Astrocyte (in vitro differentiated cells and primary cell): ENCODE measurements around the gene NUP153. TPM values are rescaled to one million over a fixed set of nuclear protein-coding genes. Genes with fewer than 3 reads are reported as not detected.

Experiments
- DNase-seq: peaks from one replicate; pipeline ENCODE4 v3.0.0-alpha.2; 2010; ENCODE audit warnings: low read depth
- FAIRE-seq: peaks from 2 replicates; lab custom pipeline; 2011; peaks lifted over from hg19 to GRCh38; lab: Jason Lieb, UNC
- H2AFZ ChIP-seq: 2 replicates; pipeline ENCODE4 v1.6.0; 2012; ENCODE audit warnings: low read depth, low read length, inconsistent platforms
- H3K27ac ChIP-seq: 2 replicates; pipeline ENCODE4 v1.5.1; 2011; ENCODE audit warnings: low read depth, low read length, inconsistent platforms
- H3K27me3 ChIP-seq: 2 replicates; pipeline ENCODE4 v1.6.0; 2011; ENCODE audit warnings: low read length, inconsistent platforms; ENCODE audit not compliant: insufficient read depth
- H3K36me3 ChIP-seq: 2 replicates; pipeline ENCODE4 v1.5.1; 2011; ENCODE audit warnings: low read length, inconsistent platforms; ENCODE audit not compliant: insufficient read depth
- H3K4me1 ChIP-seq: 2 replicates; pipeline ENCODE4 v1.5.1; 2011; ENCODE audit warnings: low read length, inconsistent platforms; ENCODE audit not compliant: insufficient read depth
- H3K4me2 ChIP-seq: 2 replicates; pipeline ENCODE4 v1.6.0; 2012; ENCODE audit warnings: low read length, inconsistent platforms
- H3K4me3 ChIP-seq: 2 replicates; pipeline ENCODE4 v1.5.1; 2011; ENCODE audit warnings: low read depth, mild to moderate bottlenecking, low read length, inconsistent platforms; ENCODE audit not compliant: insufficient read depth
- H3K79me2 ChIP-seq: 2 replicates; pipeline ENCODE4 v1.6.0; 2012; ENCODE audit warnings: mild to moderate bottlenecking, low read length, inconsistent platforms; ENCODE audit not compliant: insufficient read depth
- H3K9ac ChIP-seq: 2 replicates; pipeline ENCODE4 v1.6.0; 2012; ENCODE audit warnings: mild to moderate bottlenecking, low read length, inconsistent platforms
- H3K9me3 ChIP-seq: 2 replicates; pipeline ENCODE4 v1.5.1; 2012; ENCODE audit warnings: low read depth, mild to moderate bottlenecking, low read length, inconsistent platforms; ENCODE audit not compliant: insufficient read depth
- H4K20me1 ChIP-seq: 2 replicates; pipeline ENCODE4 v1.6.0; 2012; ENCODE audit warnings: low read length, inconsistent platforms; ENCODE audit not compliant: insufficient read depth
- H3K27ac Mint-ChIP-seq: one replicate; pipeline ENCODE4 v1.8.0; 2021; ENCODE audit warnings: mild to moderate bottlenecking, mixed read lengths; ENCODE audit not compliant: unreplicated experiment
- H3K27me3 Mint-ChIP-seq: one replicate; pipeline ENCODE4 v1.8.0; 2021; ENCODE audit warnings: low read depth, mixed read lengths; ENCODE audit not compliant: unreplicated experiment
- H3K36me3 Mint-ChIP-seq: one replicate; pipeline ENCODE4 v1.8.0; 2021; ENCODE audit warnings: low read depth, mixed read lengths; ENCODE audit not compliant: unreplicated experiment
- H3K4me1 Mint-ChIP-seq: one replicate; pipeline ENCODE4 v1.8.0; 2021; ENCODE audit warnings: low read depth, mixed read lengths; ENCODE audit not compliant: unreplicated experiment
- H3K4me3 Mint-ChIP-seq: one replicate; pipeline ENCODE4 v1.8.0; 2021; ENCODE audit warnings: mild to moderate bottlenecking, moderate library complexity, mixed read lengths; ENCODE audit not compliant: unreplicated experiment
- H3K9me3 Mint-ChIP-seq: one replicate; pipeline ENCODE4 v1.8.0; 2021; ENCODE audit warnings: mild to moderate bottlenecking, mixed read lengths; ENCODE audit not compliant: unreplicated experiment
- CTCF ChIP-seq: IDR thresholded peaks from 2 replicates; pipeline ENCODE4 v1.5.1; 2011; ENCODE audit warnings: low read depth, mild to moderate bottlenecking, inconsistent platforms, low read length, moderate library complexity; ENCODE audit not compliant: insufficient read depth
- EZH2 ChIP-seq: IDR thresholded peaks from 2 replicates; pipeline ENCODE4 v1.6.1; 2012; ENCODE audit warnings: mild to moderate bottlenecking, low read length, inconsistent platforms; ENCODE audit not compliant: insufficient read depth
- total RNA-seq: library from RNA; stranded (reverse); gene quantifications from 2 replicates; pipeline ENCODE4 v1.2.1, GENCODE V29; 2021

NUP153 gene
- total RNA-seq, 1 donor from 2014 or later = 51.6 TPM

- Histone ChIP-seq H3K79me2 (peaks cover 43% of the 10 kb centered on the region), H3K27me3 (no peaks in the 10 kb centered on the region), H3K9ac (peak overlapping the region; percentile 97), H3K9me3 (no peaks in the 10 kb centered on the region), H3K36me3 (no peaks in the 10 kb centered on the region), H3K4me3 (peak overlapping the region; percentile 85), H3K4me2 (peak overlapping the region; percentile 96), H3K27ac (peak overlapping the region; percentile 96), H4K20me1 (peaks cover 10% of the 10 kb centered on the region), H3K4me1 (peaks cover 15% of the 10 kb centered on the region), H2AFZ (peak overlapping the region; percentile 83)
- DNase-seq (no peak), FAIRE-seq (no peak)
- H3K36me3 Mint-ChIP-seq = no peaks in the 10 kb centered on the region
- H3K4me3 Mint-ChIP-seq = peak overlapping the region; percentile 96
- H3K27me3 Mint-ChIP-seq = no peaks in the 10 kb centered on the region
- no peaks in the 10 kb centered on the region for H3K9me3 Mint-ChIP-seq
- peak overlapping the region; percentile 94 for H3K27ac Mint-ChIP-seq
- H3K4me1 Mint-ChIP-seq = peaks cover 9% of the 10 kb centered on the region
- TF ChIP-seq CTCF (no peak), EZH2 (no peak)
Measured at GRCh38 chr6:17707371-17707651, 586 bp upstream of the NUP153 start.

- H2AFZ ChIP-seq = peak overlapping the region; percentile 65
- Mint-ChIP-seq H3K4me3 (peak overlapping the region; percentile 96), H3K27ac (peak overlapping the region; percentile 96), H3K9me3 (no peaks in the 10 kb centered on the region), H3K4me1 (peaks cover 13% of the 10 kb centered on the region), H3K27me3 (no peaks in the 10 kb centered on the region), H3K36me3 (no peaks in the 10 kb centered on the region)
- no peak for FAIRE-seq
- peak overlapping the region; percentile 96 for H3K4me2 ChIP-seq
- H3K4me1 ChIP-seq = peaks cover 19% of the 10 kb centered on the region
- H3K9me3 ChIP-seq = no peaks in the 10 kb centered on the region
- peak overlapping the region; percentile 96 for H3K27ac ChIP-seq
- no peaks in the 10 kb centered on the region for H3K27me3 ChIP-seq
- TF ChIP-seq EZH2 (no peak), CTCF (no peak)
- H3K36me3 ChIP-seq = no peaks in the 10 kb centered on the region
- H4K20me1 ChIP-seq = peaks cover 20% of the 10 kb centered on the region
- H3K9ac ChIP-seq = peak overlapping the region; percentile 97
- peak overlapping the region; percentile 85 for H3K4me3 ChIP-seq
- peak; percentile 58 for DNase-seq
- peaks cover 56% of the 10 kb centered on the region for H3K79me2 ChIP-seq
Measured at GRCh38 chr6:17705778-17706579, 746 bp downstream of the NUP153 start.

GRCh38 chr6:17705428-17705777 lies 1.3 kb downstream of the NUP153 start:
- peak; percentile 63 for DNase-seq
- Histone ChIP-seq H3K9ac (peak overlapping the region; percentile 97), H3K4me1 (peaks cover 19% of the 10 kb centered on the region), H4K20me1 (peaks cover 25% of the 10 kb centered on the region), H3K9me3 (no peaks in the 10 kb centered on the region), H3K4me3 (peak overlapping the region; percentile 85), H3K79me2 (peaks cover 62% of the 10 kb centered on the region), H3K27me3 (no peaks in the 10 kb centered on the region), H2AFZ (no peak overlapping the region), H3K36me3 (no peaks in the 10 kb centered on the region), H3K27ac (peak overlapping the region; percentile 96), H3K4me2 (peak overlapping the region; percentile 96)
- Mint-ChIP-seq H3K9me3 (no peaks in the 10 kb centered on the region), H3K27ac (peak overlapping the region; percentile 96), H3K4me1 (peaks cover 13% of the 10 kb centered on the region), H3K27me3 (no peaks in the 10 kb centered on the region), H3K36me3 (no peaks in the 10 kb centered on the region), H3K4me3 (peak overlapping the region; percentile 96)
- no peak for FAIRE-seq
- no peak for TF ChIP-seq CTCF
- TF ChIP-seq EZH2 = no peak
